K562 (cell line): ENCODE measurements around the gene ROMO1. TPM values are rescaled to one million over a fixed set of nuclear protein-coding genes. Genes with fewer than 3 reads are reported as not detected.

Experiments
- CBX2 ChIP-seq: fragments of 200-600 bp; sonication (generic); IDR thresholded peaks from one replicate; pipeline ENCODE4 v1.6.1; 2012; ENCODE audit warnings: mild to moderate bottlenecking, low read length, inconsistent platforms; ENCODE audit not compliant: insufficient read depth, poor library complexity, severe bottlenecking
- GABPB1 ChIP-seq: sonication (generic); formaldehyde crosslinking; IDR thresholded peaks from 2 replicates; pipeline ENCODE4 v1.8.0; 2022; ENCODE audit warnings: mild to moderate bottlenecking, missing genetic modification reagents
- MYNN ChIP-seq, 2 experiments: sonication (generic); formaldehyde crosslinking in 1 of 2; IDR thresholded peaks; 2 replicates each; pipeline versions ENCODE4 v1.5.0 to v1.6.1; 2016 to 2020; ENCODE audit warnings: antibody characterized with exemption in 1 of 2, missing genetic modification reagents in 1 of 2
- PCBP2 ChIP-seq: fragments of 200-400 bp; formaldehyde crosslinking; IDR thresholded peaks from 2 replicates; pipeline ENCODE4 v1.6.1; 2018; ENCODE audit warnings: low read length, low read depth, mild to moderate bottlenecking, moderate library complexity; ENCODE audit not compliant: poor library complexity, severe bottlenecking
- RBM14 ChIP-seq: fragments of 200-400 bp; formaldehyde crosslinking; IDR thresholded peaks from 2 replicates; pipeline ENCODE4 v1.6.1; 2018; ENCODE audit warnings: low read depth, mild to moderate bottlenecking, low read length, moderate library complexity, borderline replicate concordance; ENCODE audit not compliant: insufficient read depth
- RCOR1 ChIP-seq, 2 experiments: IDR thresholded peaks; 2 replicates each; pipeline ENCODE4 v1.6.1; 2012; ENCODE audit warnings: low read depth in 2 of 2, low read length in 2 of 2, borderline replicate concordance in 1 of 2, improper control_type of control experiment in 1 of 2
- ZNF707 ChIP-seq: fragments of 250-450 bp; sonication (Bioruptor Pico); conservative IDR thresholded peaks from 2 replicates; pipeline ENCODE4 v1.8.0; 2022; ENCODE audit warnings: inconsistent platforms, mild to moderate bottlenecking, moderate library complexity
- polyA plus RNA-seq, 8 experiments: library from polyadenylated mRNA; depleted of rRNA in 4 of 8; stranded (reverse) in 5 of 8; unstranded in 3 of 8; fragments of >200 nt; fragmentation: Nextera tagmentation in 2 of 8; fragmentation: Illumina TruSeq in 1 of 8; extraction: Ambion mirVana in 2 of 8; extraction: Trizol in 1 of 8; gene quantifications; 2 replicates each; pipeline versions ENCODE4 v1.2.1 to v1.2.3, GENCODE V29; 2011 to 2014; ENCODE audit warnings: inconsistent platforms in 1 of 8, missing spikeins in 1 of 8
- total RNA-seq, 7 experiments: library from RNA; depleted of rRNA in 6 of 7; stranded (reverse); fragments of >200 nt in 6 of 7; fragmentation: Illumina TruSeq in 2 of 7; extraction: Trizol in 2 of 7; gene quantifications; 2 replicates each; pipeline versions ENCODE4 v1.2.1 to v1.2.3, GENCODE V29; 2011 to 2021; ENCODE audit warnings: low replicate concordance in 1 of 7
- TF ChIP-seq, protein P1 (sequence below): sonication (generic); formaldehyde crosslinking; IDR thresholded peaks from 2 replicates; pipeline ENCODE4 v1.8.1; 2022; ENCODE audit warnings: missing genetic modification reagents
- TF ChIP-seq, protein P2 (sequence below): sonication (generic); formaldehyde crosslinking; IDR thresholded peaks from 2 replicates; pipeline ENCODE4 v1.8.0; 2023; ENCODE audit warnings: mild to moderate bottlenecking, missing genetic modification reagents
- TF ChIP-seq, protein P3 (sequence below): sonication (generic); formaldehyde crosslinking; IDR thresholded peaks from 2 replicates; pipeline ENCODE4 v1.8.0; 2022; ENCODE audit warnings: mild to moderate bottlenecking, missing genetic modification reagents
- TF ChIP-seq, protein P4 (sequence below), 3 experiments: fragments of 200-800 bp in 1 of 3; fragments of 250-450 bp in 1 of 3; fragments of 450-650 bp in 1 of 3; sonication (Bioruptor Pico) in 1 of 3; sonication (Bioruptor generic) in 1 of 3; formaldehyde crosslinking in 1 of 3; IDR thresholded peaks; 2 replicates each; pipeline versions ENCODE4 v1.6.1 to v1.8.0; 2016 to 2022; ENCODE audit warnings: mild to moderate bottlenecking in 2 of 3, missing genetic modification characterization in 2 of 3, missing compliant biosample characterization in 1 of 3, moderate library complexity in 1 of 3

Gene ROMO1
- total and polyA plus RNA-seq, 9 of the 15 experiments (the other 6 are each of a cell fraction or from before 2014, with no cell fraction given), result 31.8 to 741 (median 226) TPM

DNA sequence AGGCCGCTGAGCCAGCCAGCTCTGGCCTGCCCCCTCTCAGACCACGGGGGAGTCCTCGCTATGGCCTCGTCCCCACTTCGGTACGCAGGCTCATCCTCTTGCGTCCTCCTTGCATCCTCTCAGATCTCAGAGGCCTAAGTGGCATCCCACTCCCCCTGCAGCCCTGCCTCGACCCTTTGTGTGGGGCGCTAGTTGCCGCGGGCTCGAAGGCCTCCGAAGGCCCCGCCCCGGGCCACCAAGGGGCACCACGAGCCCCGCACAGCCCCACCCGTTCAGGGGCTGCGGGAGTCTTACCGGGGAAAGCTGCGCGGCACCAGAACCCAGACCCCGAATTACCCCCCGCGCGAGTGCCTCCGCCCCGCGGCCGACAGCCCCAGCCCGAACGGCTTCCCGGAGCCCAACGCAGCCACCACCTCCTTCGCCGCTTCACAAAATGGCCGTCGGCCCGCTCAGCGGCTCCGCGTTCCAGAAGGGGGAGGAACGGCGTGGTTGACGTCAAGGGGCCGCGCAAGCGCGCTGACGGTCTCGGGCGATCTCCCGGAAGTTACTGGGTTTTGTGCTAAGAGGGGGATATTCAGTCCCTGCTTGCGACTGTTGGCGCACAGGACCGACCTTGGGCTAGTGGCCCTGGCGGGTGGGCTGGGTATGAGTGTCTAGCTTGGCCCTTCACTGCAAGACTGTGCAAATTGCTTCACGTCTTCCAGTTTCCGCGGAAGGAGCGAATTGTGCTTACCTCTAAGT is 34.6 kb upstream of the ROMO1 start, which contains the start of the genes CPNE1 and RBM12 (continued):
- peak; percentile 76 for TF ChIP-seq GABPB1 (CRISPR knock-in tag)
- TF ChIP-seq, protein P1, sequence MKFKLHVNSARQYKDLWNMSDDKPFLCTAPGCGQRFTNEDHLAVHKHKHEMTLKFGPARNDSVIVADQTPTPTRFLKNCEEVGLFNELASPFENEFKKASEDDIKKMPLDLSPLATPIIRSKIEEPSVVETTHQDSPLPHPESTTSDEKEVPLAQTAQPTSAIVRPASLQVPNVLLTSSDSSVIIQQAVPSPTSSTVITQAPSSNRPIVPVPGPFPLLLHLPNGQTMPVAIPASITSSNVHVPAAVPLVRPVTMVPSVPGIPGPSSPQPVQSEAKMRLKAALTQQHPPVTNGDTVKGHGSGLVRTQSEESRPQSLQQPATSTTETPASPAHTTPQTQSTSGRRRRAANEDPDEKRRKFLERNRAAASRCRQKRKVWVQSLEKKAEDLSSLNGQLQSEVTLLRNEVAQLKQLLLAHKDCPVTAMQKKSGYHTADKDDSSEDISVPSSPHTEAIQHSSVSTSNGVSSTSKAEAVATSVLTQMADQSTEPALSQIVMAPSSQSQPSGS, result no peak; the same call in 1 of the 2 replicates
- TF ChIP-seq MYNN (IDR thresholded peaks at IDR 0.05), result no peak
- TF ChIP-seq MYNN (CRISPR knock-in tag; IDR thresholded peaks at IDR 0.05), result no peak
- TF ChIP-seq, protein P2, sequence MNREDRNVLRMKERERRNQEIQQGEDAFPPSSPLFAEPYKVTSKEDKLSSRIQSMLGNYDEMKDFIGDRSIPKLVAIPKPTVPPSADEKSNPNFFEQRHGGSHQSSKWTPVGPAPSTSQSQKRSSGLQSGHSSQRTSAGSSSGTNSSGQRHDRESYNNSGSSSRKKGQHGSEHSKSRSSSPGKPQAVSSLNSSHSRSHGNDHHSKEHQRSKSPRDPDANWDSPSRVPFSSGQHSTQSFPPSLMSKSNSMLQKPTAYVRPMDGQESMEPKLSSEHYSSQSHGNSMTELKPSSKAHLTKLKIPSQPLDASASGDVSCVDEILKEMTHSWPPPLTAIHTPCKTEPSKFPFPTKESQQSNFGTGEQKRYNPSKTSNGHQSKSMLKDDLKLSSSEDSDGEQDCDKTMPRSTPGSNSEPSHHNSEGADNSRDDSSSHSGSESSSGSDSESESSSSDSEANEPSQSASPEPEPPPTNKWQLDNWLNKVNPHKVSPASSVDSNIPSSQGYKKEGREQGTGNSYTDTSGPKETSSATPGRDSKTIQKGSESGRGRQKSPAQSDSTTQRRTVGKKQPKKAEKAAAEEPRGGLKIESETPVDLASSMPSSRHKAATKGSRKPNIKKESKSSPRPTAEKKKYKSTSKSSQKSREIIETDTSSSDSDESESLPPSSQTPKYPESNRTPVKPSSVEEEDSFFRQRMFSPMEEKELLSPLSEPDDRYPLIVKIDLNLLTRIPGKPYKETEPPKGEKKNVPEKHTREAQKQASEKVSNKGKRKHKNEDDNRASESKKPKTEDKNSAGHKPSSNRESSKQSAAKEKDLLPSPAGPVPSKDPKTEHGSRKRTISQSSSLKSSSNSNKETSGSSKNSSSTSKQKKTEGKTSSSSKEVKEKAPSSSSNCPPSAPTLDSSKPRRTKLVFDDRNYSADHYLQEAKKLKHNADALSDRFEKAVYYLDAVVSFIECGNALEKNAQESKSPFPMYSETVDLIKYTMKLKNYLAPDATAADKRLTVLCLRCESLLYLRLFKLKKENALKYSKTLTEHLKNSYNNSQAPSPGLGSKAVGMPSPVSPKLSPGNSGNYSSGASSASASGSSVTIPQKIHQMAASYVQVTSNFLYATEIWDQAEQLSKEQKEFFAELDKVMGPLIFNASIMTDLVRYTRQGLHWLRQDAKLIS, result peak; percentile 81
- peak; percentile 71 for TF ChIP-seq PCBP2
- TF ChIP-seq CBX2, result no peak
- TF ChIP-seq, protein P3, sequence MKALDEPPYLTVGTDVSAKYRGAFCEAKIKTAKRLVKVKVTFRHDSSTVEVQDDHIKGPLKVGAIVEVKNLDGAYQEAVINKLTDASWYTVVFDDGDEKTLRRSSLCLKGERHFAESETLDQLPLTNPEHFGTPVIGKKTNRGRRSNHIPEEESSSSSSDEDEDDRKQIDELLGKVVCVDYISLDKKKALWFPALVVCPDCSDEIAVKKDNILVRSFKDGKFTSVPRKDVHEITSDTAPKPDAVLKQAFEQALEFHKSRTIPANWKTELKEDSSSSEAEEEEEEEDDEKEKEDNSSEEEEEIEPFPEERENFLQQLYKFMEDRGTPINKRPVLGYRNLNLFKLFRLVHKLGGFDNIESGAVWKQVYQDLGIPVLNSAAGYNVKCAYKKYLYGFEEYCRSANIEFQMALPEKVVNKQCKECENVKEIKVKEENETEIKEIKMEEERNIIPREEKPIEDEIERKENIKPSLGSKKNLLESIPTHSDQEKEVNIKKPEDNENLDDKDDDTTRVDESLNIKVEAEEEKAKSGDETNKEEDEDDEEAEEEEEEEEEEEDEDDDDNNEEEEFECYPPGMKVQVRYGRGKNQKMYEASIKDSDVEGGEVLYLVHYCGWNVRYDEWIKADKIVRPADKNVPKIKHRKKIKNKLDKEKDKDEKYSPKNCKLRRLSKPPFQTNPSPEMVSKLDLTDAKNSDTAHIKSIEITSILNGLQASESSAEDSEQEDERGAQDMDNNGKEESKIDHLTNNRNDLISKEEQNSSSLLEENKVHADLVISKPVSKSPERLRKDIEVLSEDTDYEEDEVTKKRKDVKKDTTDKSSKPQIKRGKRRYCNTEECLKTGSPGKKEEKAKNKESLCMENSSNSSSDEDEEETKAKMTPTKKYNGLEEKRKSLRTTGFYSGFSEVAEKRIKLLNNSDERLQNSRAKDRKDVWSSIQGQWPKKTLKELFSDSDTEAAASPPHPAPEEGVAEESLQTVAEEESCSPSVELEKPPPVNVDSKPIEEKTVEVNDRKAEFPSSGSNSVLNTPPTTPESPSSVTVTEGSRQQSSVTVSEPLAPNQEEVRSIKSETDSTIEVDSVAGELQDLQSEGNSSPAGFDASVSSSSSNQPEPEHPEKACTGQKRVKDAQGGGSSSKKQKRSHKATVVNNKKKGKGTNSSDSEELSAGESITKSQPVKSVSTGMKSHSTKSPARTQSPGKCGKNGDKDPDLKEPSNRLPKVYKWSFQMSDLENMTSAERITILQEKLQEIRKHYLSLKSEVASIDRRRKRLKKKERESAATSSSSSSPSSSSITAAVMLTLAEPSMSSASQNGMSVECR, result peak; percentile 56
- 0 out of 4 replicates have a peak, but pooled peaks of 1 of the 2 experiments have one; percentile 24 for TF ChIP-seq RCOR1 (IDR thresholded peaks at IDR 0.05; ENCODE audit: borderline replicate concordance in 1 of 2, low read depth in 2 of 2, low read length in 2 of 2)
- no peak for TF ChIP-seq RBM14
- TF ChIP-seq, protein P4, sequence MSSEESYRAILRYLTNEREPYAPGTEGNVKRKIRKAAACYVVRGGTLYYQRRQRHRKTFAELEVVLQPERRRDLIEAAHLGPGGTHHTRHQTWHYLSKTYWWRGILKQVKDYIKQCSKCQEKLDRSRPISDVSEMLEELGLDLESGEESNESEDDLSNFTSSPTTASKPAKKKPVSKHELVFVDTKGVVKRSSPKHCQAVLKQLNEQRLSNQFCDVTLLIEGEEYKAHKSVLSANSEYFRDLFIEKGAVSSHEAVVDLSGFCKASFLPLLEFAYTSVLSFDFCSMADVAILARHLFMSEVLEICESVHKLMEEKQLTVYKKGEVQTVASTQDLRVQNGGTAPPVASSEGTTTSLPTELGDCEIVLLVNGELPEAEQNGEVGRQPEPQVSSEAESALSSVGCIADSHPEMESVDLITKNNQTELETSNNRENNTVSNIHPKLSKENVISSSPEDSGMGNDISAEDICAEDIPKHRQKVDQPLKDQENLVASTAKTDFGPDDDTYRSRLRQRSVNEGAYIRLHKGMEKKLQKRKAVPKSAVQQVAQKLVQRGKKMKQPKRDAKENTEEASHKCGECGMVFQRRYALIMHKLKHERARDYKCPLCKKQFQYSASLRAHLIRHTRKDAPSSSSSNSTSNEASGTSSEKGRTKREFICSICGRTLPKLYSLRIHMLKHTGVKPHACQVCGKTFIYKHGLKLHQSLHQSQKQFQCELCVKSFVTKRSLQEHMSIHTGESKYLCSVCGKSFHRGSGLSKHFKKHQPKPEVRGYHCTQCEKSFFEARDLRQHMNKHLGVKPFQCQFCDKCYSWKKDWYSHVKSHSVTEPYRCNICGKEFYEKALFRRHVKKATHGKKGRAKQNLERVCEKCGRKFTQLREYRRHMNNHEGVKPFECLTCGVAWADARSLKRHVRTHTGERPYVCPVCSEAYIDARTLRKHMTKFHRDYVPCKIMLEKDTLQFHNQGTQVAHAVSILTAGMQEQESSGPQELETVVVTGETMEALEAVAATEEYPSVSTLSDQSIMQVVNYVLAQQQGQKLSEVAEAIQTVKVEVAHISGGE (CRISPR knock-in tag; IDR thresholded peaks at IDR 0.05), result peak in 1 of 3 experiments; percentile 49; a peak in 1 of 6 replicates
- TF ChIP-seq ZNF707 (CRISPR knock-in tag), result no peak
